KOPT-K1 (cell line): ENCODE results near the gene CLEC16A.
A peak's percentile ranks its signal among the peaks of the same experiment; 100 is the strongest.

Experiments used
- H3K27ac ChIP-seq: fragments of 200-600 bp; sonication (generic); 2 replicates; pipeline ENCODE4 v1.5.1; 2016; ENCODE audit warnings: antibody characterized with exemption, mild to moderate bottlenecking, low read depth, low read length; ENCODE audit not compliant: poor library complexity, severe bottlenecking
- H3K36me3 ChIP-seq: fragments of 200-600 bp; sonication (generic); 2 replicates; pipeline ENCODE4 v1.5.1; 2017; ENCODE audit warnings: antibody characterized with exemption, mild to moderate bottlenecking, low read length, moderate library complexity; ENCODE audit not compliant: insufficient read depth
- H3K9me3 ChIP-seq: fragments of 200-600 bp; sonication (generic); 2 replicates; pipeline ENCODE4 v1.5.1; 2017; ENCODE audit warnings: antibody characterized with exemption, low read length, mild to moderate bottlenecking; ENCODE audit not compliant: insufficient read depth, poor library complexity, severe bottlenecking

CLEC16A gene

DNA sequence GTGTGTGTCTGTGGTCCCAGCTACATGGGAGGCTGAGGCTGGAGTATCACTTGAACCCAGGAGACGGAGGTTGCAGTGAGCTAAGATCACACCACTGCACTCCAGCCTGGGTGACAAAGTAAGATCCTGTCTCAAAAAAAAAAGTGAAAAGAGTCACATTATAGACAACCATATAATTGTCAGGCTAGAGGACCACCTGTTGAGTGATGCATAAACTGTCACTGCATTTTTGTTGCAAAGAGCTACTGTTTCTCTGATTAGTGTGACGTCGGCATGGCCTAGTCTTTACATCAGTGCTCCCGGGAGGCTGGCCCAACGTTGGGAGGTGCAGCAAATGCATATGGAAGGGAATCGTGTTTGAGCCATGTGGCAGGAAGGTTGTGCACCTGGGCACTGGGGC is 50.2 kb downstream of the CLEC16A start:
- Histone ChIP-seq H3K36me3 (peaks cover 71% of the 10 kb centered on the region), H3K27ac (no peak overlapping the region), H3K9me3 (no peaks in the 10 kb centered on the region)

DNA sequence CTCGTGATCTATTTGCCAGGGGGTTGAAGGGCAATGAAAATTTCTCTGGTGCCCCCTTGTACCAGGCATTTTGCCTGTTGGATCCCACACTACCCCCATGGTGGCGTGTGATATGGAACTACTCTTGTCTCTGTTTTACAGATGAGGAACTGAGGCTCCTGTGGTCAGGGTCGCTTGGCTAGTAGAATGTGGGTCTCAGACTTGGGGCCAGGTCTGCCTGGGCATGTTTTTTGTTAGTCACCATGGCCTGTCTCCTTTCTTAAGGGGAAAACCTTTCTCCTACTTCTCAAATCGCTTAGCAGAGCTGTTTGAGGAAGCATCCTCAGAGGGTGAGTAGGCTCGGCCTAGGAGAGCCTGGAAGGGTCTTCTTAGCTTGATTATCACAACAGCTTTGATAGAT is 51.2 kb downstream of the CLEC16A start:
- no peaks in the 10 kb centered on the region for H3K9me3 ChIP-seq
- peaks cover 62% of the 10 kb centered on the region for H3K36me3 ChIP-seq
- H3K27ac ChIP-seq, result no peak overlapping the region

DNA sequence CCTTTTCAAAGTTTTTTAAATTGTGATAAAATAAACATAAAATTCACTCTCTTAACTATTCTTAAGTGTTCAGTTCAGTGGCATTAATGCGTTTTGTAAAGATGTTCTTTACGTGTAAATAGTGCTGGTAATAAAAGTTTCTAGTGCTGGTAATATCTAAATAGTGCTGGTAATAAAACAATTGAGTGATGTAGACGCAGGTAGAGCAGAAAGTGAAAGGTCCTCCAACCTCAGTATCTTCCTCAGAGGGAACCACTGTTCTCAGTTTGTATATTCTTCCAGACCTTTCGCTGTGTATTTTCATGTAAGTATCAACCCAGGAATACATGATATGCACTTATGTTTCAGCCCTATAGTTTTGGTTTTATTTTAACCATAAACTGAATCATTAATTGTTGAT is 53.1 kb downstream of the CLEC16A start:
- Histone ChIP-seq H3K27ac (no peak overlapping the region), H3K9me3 (no peaks in the 10 kb centered on the region), H3K36me3 (peaks cover 51% of the 10 kb centered on the region)

DNA sequence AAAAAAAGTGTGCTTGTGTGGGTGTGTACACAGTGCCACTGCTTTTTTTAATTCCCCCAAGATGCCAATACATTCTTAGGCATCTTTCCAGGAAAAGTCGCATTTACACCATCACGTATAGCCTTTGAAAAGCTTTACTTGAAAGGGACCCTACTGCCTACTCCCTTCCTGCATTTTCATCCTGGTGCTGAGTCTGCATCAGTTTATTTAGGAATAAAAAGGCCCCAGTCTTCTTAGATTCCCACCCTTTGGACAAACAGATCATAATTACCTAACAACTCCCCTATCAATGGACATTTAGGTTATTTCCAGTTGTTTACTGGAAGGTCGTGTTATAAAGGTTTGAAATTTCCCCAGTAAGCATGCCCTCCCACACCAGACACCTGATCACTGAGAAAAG is 54.9 kb downstream of the CLEC16A start:
- Histone ChIP-seq H3K36me3 (peaks cover 52% of the 10 kb centered on the region), H3K27ac (no peak overlapping the region)

DNA sequence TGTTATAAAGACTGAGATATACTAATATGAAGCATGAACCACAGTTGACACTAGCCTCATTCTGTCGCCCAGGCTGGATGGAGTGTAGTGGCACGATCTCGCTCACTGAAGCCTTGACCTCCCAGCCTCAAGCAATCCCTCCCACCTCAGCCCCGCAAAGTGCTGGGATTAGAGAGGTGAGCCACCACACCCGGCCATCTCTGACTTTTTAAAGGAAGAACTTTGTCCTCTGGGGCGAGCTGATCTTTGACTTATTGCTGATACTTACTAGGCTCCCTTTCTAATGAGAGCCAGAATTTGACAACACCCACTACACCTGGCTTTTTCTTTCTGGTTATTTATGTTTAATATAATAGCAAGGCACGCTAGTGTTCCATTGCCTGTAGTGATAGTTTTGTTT is 57.2 kb downstream of the CLEC16A start:
- no peak overlapping the region for H3K27ac ChIP-seq
- H3K9me3 ChIP-seq, result no peaks in the 10 kb centered on the region
- peaks cover 46% of the 10 kb centered on the region for H3K36me3 ChIP-seq

More for the DNA sequence above, 54.9 kb downstream of the CLEC16A start:
- no peaks in the 10 kb centered on the region for H3K9me3 ChIP-seq

DNA sequence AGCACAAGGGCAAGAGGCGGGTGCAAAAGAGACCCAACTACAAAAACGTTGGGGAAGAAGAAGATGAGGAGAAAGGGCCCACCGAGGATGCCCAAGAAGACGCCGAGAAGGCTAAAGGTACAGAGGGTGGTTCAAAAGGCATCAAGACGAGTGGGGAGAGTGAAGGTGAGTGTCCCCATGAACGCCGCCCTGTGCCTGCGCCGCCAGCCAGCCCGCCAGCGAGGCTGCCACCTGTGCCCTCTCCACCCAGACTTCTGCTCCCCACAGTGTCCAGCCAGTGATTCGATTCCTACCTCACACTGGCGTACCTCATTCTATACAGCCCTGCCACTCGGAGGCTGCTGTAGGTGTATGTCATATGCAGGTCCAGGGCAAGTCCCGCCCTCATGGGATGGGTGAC is 58.8 kb downstream of the CLEC16A start:
- no peaks in the 10 kb centered on the region for H3K9me3 ChIP-seq
- no peak overlapping the region for H3K27ac ChIP-seq
- H3K36me3 ChIP-seq, result peaks cover 39% of the 10 kb centered on the region

DNA sequence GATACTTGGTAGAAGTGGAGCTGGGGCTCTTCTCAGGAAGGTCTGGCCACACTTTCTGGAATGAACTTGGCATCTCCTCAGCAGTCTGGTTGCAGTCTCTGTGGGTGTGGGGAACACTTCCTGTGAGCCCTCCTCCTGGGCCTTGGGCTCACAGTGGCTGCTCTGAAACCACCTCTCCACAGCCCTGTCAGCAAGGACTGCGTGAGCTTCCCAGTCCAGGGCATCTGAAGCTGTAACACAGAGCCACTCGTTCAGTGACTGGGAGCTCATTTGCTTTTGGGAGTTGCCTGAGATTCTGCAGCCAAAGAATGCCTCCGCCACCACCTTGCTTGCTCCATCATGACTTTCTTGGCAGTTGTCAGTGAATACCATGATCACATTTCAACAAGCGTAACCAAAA is 60.0 kb downstream of the CLEC16A start:
- no peaks in the 10 kb centered on the region for H3K9me3 ChIP-seq
- peaks cover 41% of the 10 kb centered on the region for H3K36me3 ChIP-seq
- H3K27ac ChIP-seq, result peak overlapping the region; percentile 19

DNA sequence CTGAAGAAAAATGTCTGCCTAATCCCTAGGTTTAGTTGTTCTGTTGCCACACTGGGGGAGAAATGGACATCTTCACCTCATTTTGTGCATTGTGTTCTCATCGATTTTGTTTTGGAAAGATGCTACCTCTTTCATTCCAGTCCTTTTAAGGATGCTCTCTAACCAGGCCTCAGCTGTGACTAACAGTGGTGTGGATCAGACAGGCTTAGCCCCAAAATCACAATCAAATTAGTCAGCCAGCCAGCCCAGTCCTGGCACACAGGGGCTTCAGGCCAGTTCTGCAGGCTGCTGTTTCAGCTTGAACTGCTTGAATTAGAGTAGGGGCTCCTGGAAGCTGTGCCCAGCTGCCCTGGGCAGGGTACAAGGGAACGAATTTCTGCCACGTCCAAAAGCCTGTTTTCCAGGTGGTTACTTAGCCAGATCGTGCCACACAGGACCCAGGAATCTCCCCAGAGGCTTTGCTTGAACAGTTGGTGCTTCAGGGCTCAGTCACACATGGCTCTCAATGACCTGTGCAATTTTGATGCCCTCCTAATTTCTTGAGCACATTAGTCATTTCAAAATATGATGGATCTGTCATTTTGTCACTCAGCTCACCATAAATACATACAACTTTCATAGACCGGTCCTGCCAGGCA is 60.7 kb downstream of the CLEC16A start:
- no peaks in the 10 kb centered on the region for H3K9me3 ChIP-seq
- peaks cover 42% of the 10 kb centered on the region for H3K36me3 ChIP-seq
- peak overlapping the region; percentile 19 for H3K27ac ChIP-seq

DNA sequence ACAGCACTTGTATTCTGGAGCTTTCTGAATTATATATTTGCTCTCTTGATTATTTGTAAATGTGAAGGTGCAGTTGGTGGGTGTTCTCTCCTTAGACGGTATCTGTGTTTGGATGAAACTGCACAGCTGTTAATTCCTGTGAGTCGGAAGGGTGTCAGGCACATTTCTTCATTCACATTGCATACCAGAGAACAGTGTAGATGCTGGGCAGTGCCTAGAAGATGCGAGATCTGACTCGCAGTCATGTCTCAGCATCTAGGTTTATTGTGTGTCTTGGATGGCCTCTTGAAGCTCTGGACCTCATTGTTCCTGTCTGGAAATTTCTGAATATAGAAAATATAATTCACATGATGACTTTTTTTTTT is 61.2 kb downstream of the CLEC16A start:
- no peak overlapping the region for H3K27ac ChIP-seq
- no peaks in the 10 kb centered on the region for H3K9me3 ChIP-seq
- peaks cover 42% of the 10 kb centered on the region for H3K36me3 ChIP-seq

DNA sequence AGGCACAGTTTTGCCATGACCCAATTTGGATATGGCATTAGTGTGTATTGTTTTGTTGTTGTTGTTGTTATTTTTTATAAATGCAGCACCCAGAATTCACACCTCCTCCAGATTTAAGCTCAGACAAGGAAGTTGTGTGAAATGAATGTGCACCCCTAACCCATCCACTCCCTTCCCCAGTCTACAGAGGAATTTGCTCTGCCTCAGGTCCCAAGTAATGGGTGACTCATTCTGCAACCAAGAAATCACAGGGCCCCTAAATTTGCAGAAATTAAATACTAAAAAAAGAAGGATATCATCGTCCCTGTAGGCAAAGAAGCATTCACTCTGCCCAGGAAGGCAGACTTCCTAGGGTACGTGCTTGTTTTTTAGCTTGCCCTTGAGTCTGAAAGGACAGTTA is 62.3 kb downstream of the CLEC16A start:
- H3K27ac ChIP-seq, result no peak overlapping the region
- H3K36me3 ChIP-seq, result peaks cover 39% of the 10 kb centered on the region
- H3K9me3 ChIP-seq, result no peaks in the 10 kb centered on the region

DNA sequence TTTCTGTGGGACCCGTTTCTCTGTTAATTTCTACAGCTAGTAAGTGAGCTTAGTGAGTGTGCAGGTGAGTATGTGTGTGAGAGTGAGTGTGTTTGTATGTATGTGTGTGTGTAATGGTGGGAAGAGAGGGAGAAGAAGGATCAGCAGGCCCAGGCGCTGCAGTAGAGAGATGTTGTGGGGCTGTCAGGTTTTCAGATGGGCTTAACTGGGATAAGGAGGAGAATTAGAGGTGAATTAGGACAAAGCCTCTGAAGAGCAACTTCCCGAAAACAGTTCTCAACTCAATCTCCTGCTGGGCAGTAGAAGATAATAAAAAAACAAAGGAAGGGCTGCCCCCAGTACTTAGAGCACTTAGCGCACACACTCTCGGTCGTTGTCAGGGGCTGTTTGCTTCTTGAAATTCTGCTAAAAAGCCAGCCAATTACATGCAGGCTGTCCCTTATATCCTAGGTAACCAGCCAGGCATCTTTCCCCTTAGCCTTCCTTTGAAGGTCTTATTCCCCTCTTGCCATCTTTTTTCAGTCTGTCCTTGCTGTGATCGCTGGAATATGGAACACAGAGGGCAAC is 63.4 kb downstream of the CLEC16A start:
- H3K36me3 ChIP-seq, result peaks cover 36% of the 10 kb centered on the region
- no peaks in the 10 kb centered on the region for H3K9me3 ChIP-seq
- H3K27ac ChIP-seq, result no peak overlapping the region

DNA sequence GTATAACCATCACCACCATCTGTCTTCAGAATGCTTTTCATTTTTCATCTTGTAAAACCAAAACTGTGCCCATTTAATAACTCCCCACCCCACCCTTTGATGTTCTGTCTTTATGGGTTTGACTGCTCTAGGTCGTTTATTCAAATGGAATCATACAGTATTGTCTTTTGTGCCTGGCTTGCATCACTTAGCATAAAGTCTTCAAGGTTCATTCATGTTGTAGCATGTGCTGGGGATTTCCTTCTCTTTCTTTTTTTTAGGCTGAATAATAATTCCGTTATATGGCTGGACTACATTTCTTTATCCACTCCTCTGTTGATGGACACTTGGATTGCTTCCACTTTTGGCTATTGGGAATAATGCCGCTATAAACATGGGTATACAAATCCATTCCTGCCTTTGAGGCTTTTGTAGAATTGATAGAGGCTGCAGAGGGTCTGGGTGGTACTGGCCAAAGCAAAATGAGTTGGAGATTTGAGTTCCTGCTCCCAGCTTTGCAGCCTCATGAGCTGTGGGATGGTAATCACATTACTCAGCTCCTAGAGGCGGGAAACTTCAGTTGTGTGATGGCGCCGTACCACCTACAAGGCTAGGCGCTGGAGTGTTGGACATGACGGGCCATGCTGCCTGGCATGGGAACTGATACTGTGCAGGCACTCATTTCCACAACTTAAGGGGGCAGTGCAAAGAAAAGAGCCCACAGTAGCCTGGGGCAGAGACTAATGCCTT is 64.8 kb downstream of the CLEC16A start:
- H3K27ac ChIP-seq, result no peak overlapping the region
- peaks cover 29% of the 10 kb centered on the region for H3K36me3 ChIP-seq

DNA sequence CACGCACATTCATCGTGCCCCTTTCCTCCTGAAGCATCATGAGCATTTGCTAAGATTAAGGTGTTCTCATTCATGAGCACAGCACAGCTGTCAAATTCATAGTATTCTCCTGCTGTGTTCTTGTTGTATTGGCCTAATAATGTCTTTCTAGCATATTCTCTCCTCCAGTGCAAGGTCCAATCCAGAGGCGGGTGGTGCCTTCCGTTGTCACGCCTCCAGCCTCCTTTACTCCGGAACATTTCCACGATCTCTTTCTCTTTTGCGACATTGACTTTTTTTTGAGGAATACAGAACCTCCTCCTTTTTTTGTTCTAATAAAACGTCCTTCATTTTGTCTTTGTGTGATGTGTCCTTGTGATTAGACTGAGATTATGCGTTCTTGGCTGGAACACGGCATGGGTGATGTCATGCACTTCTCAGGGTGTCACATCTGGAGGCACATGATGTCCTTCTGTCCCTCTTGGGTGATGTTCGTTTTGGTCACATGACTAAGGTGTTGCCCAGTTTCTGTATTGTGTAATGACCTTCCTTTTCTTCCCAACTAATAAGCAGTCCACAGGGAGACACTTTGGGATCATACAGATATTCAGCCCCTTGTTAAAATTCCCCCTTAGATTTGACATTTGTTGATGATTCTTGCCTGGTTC is 66.3 kb downstream of the CLEC16A start:
- peaks cover 13% of the 10 kb centered on the region for H3K36me3 ChIP-seq
- H3K9me3 ChIP-seq, result no peaks in the 10 kb centered on the region
- no peak overlapping the region for H3K27ac ChIP-seq

More for the DNA sequence above, 64.8 kb downstream of the CLEC16A start:
- no peaks in the 10 kb centered on the region for H3K9me3 ChIP-seq

DNA sequence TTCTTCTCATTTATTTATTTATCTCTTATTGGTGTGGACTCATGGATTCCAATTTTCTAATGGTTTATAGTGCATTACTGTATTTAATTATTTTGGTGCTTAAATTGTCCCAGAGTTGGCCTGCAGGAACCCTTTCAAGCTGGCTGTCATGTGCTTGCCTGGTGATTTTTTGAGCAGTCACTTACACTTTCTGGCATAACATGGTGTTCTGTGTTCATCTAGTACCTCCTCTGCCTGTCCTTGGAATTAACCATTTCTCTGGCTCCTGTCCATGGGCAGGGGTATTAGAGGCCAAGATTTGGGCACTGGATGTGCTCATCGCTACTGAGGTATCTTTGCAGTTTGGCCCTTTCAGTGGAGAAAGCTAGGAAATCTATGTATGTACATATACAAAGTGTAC is 67.0 kb downstream of the CLEC16A start:
- Histone ChIP-seq H3K27ac (no peak overlapping the region), H3K9me3 (no peaks in the 10 kb centered on the region), H3K36me3 (peaks cover 13% of the 10 kb centered on the region)

DNA sequence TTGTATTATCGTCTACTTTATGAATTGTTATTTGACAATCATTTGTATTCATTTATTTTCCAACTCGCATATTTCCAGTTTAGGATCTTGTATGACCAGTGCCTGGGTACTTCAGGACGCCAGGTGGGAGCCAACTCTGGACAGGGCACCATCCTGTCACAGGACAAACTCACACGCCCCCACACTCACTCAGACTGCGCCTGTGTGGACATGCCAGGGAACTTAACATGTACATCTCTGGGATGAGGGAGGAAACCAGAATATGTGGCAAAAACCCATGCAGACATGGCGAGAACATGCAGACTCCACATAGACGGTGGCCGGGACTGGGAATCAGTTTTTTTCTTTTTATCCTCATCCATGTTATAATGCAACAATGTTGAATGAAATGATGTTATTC is 68.5 kb downstream of the CLEC16A start:
- Histone ChIP-seq H3K27ac (no peak overlapping the region), H3K36me3 (peaks cover 13% of the 10 kb centered on the region), H3K9me3 (no peaks in the 10 kb centered on the region)
